Gastrocnemius medialis (tissue), 4 donors: Measurements from ENCODE around the gene FAM162B. TPM values are rescaled to one million over a fixed set of nuclear protein-coding genes. Genes with fewer than 3 reads are reported as not detected.

ENCODE experiments used
- ATAC-seq, 2 donors: fragments of 150-250 bp; one replicate each; pipeline ENCODE4 v1.9.1; 2016
- DNase-seq, 2 donors: peaks; one replicate each; pipeline ENCODE4 v3.0.0-alpha.2; 2019
- H3K27ac ChIP-seq, 4 donors: fragments of 200-600 bp; sonication (generic); 1 replicate in 1 of 4; 2 replicates in 3 of 4; pipeline ENCODE4 v1.5.1; 2016 to 2018; ENCODE audit warnings: mild to moderate bottlenecking in 2 of 4, moderate library complexity in 1 of 4
- H3K27me3 ChIP-seq, 3 donors: fragments of 200-600 bp; sonication (generic) in 2 of 3; 1 replicate in 1 of 3; 2 replicates in 2 of 3; pipeline versions ENCODE4 v1.5.1 to v1.6.0; 2016 to 2019; ENCODE audit warnings: mild to moderate bottlenecking in 1 of 3, moderate library complexity in 1 of 3
- H3K36me3 ChIP-seq, 2 donors: fragments of 200-600 bp; sonication (generic) in 1 of 2; one replicate each; pipeline ENCODE4 v1.5.1; 2017 to 2018
- H3K4me1 ChIP-seq, 2 donors: fragments of 200-600 bp; sonication (generic) in 1 of 2; one replicate each; pipeline ENCODE4 v1.5.1; 2016 to 2017; ENCODE audit warnings: mild to moderate bottlenecking in 2 of 2
- H3K4me3 ChIP-seq, 4 donors: fragments of 200-600 bp; sonication (generic) in 3 of 4; 1 replicate in 1 of 4; 2 replicates in 3 of 4; pipeline ENCODE4 v1.5.1; 2016 to 2019; ENCODE audit warnings: mild to moderate bottlenecking in 2 of 4
- H3K9me3 ChIP-seq, 3 donors: fragments of 200-600 bp; sonication (generic) in 2 of 3; 1 replicate in 1 of 3; 2 replicates in 2 of 3; pipeline ENCODE4 v1.5.1; 2016 to 2019
- CTCF ChIP-seq, 5 experiments: fragments of 450-650 bp in 3 of 5; fragments of 200-600 bp in 2 of 5; sonication (generic) in 2 of 5; IDR thresholded peaks in 4 of 5; conservative IDR thresholded peaks in 1 of 5; 1 replicate in 4 of 5; 2 replicates in 1 of 5; pipeline ENCODE4 v1.5.1; 2016 to 2019; ENCODE audit warnings: antibody characterized with exemption in 5 of 5, mild to moderate bottlenecking in 3 of 5, moderate library complexity in 3 of 5
- POLR2A ChIP-seq, 2 donors: fragments of 450-650 bp; IDR thresholded peaks; one replicate each; pipeline ENCODE4 v1.6.1; 2017; ENCODE audit warnings: antibody characterized with exemption in 2 of 2, mild to moderate bottlenecking in 2 of 2, moderate library complexity in 2 of 2
- in situ Hi-C, 4 donors: fragments of 200-750 bp; cut with MboI; loops; one replicate each; pipeline versions ENCODE4 v1.15.0 to v1.8.0; 2017; ENCODE audit warnings: low sequenced_read_pairs in 4 of 4
- intact Hi-C: fragments of 100-400 bp; cut with DNase I; formaldehyde crosslinking; loops from one replicate; pipeline ENCODE4 v1.15.1; 2023; ENCODE audit warnings: low total_unique reads
- total RNA-seq, 4 donors: library from RNA; depleted of rRNA; stranded (reverse); fragments of >200 nt; gene quantifications; one replicate each; pipeline versions ENCODE4 v1.1.0 to v1.2.3, GENCODE V29; 2016

FAM162B gene
- total RNA-seq, 4 donors from 2014 or later = 1.8 to 8.2 (median 3.6) TPM

- intact Hi-C loops = no loop called here
- no peak overlapping the region for H3K4me3 ChIP-seq
Measured at GRCh38 chr6:116797585-116797984, 32.1 kb upstream of the FAM162B start.

GRCh38 chr6:116793224-116793623 is 27.7 kb upstream of the FAM162B start:
- in situ Hi-C loops = no loop called here
- TF ChIP-seq POLR2A (IDR thresholded peaks at IDR 0.05) (no peak), CTCF (IDR thresholded peaks at IDR 0.05 in 4 of 5, conservative IDR thresholded peaks at IDR 0.05 in 1 of 5) (no peak)
- Histone ChIP-seq H3K27me3 (no peaks in the 10 kb centered on the region), H3K36me3 (no peaks in the 10 kb centered on the region), H3K27ac (no peak overlapping the region), H3K4me3 (no peak overlapping the region), H3K9me3 (no peaks in the 10 kb centered on the region), H3K4me1 (no peaks in the 10 kb centered on the region)
- ATAC-seq (no peak), DNase-seq (no peak)
- intact Hi-C loops = no loop called here

More at GRCh38 chr6:116797585-116797984, 32.1 kb upstream of the FAM162B start:
- ATAC-seq (no peak), DNase-seq (no peak)
- in situ Hi-C loops = no loop called here
- no peaks in the 10 kb centered on the region for H3K4me1 ChIP-seq
- TF ChIP-seq CTCF (IDR thresholded peaks at IDR 0.05 in 4 of 5, conservative IDR thresholded peaks at IDR 0.05 in 1 of 5) (no peak), POLR2A (IDR thresholded peaks at IDR 0.05) (no peak)
- no peak overlapping the region for H3K27ac ChIP-seq
- no peaks in the 10 kb centered on the region for H3K36me3 ChIP-seq
- no peaks in the 10 kb centered on the region for H3K27me3 ChIP-seq
- H3K9me3 ChIP-seq = no peaks in the 10 kb centered on the region

GRCh38 chr6:116783852-116784251 is 18.3 kb upstream of the FAM162B start:
- Histone ChIP-seq H3K36me3 (no peaks in the 10 kb centered on the region), H3K9me3 (no peaks in the 10 kb centered on the region), H3K27ac (no peak overlapping the region), H3K4me3 (no peak overlapping the region), H3K4me1 (no peaks in the 10 kb centered on the region), H3K27me3 (no peaks in the 10 kb centered on the region)
- TF ChIP-seq CTCF (IDR thresholded peaks at IDR 0.05 in 4 of 5, conservative IDR thresholded peaks at IDR 0.05 in 1 of 5) = no peak
- no peak for TF ChIP-seq POLR2A (IDR thresholded peaks at IDR 0.05)
- in situ Hi-C loops = no loop called here
- ATAC-seq (no peak), DNase-seq (no peak)
- intact Hi-C loops = loop anchor here (10.0 kb wide), 1 partner anchor 61 kb away; no protein-coding TSS in a partner anchor

- DNase-seq (no peak), ATAC-seq (no peak)
- in situ Hi-C loops = no loop called here
- H3K36me3 ChIP-seq = no peaks in the 10 kb centered on the region
- intact Hi-C loops = loop anchor here (2.0 to 10.0 kb wide), 2 partner anchors 65 to 187 kb away; no protein-coding TSS in a partner anchor
- H3K9me3 ChIP-seq = no peaks in the 10 kb centered on the region
- H3K27ac ChIP-seq = no peak overlapping the region
- peak overlapping the region in 3 of 4 donors; percentile 4 to 15 (median 4) for H3K4me3 ChIP-seq
- H3K4me1 ChIP-seq = no peaks in the 10 kb centered on the region
- H3K27me3 ChIP-seq = no peaks in the 10 kb centered on the region
- peak; percentile 4 to 46 (median 30) for TF ChIP-seq CTCF (IDR thresholded peaks at IDR 0.05 in 4 of 5, conservative IDR thresholded peaks at IDR 0.05 in 1 of 5)
- TF ChIP-seq POLR2A (IDR thresholded peaks at IDR 0.05) = no peak
Measured at GRCh38 chr6:116779573-116780164, 14.2 kb upstream of the FAM162B start.

- ATAC-seq (no peak), DNase-seq (no peak)
- intact Hi-C loops (no loop called here), in situ Hi-C loops (no loop called here)
- no peaks in the 10 kb centered on the region for H3K4me1 ChIP-seq
- no peaks in the 10 kb centered on the region for H3K36me3 ChIP-seq
- TF ChIP-seq CTCF (IDR thresholded peaks at IDR 0.05 in 4 of 5, conservative IDR thresholded peaks at IDR 0.05 in 1 of 5) (no peak), POLR2A (IDR thresholded peaks at IDR 0.05) (no peak)
- no peaks in the 10 kb centered on the region for H3K27me3 ChIP-seq
- H3K27ac ChIP-seq = no peak overlapping the region
- H3K4me3 ChIP-seq = no peak overlapping the region
- no peaks in the 10 kb centered on the region for H3K9me3 ChIP-seq
Measured at GRCh38 chr6:116773886-116774285, 8.4 kb upstream of the FAM162B start.
